Activated naive CD4-positive, alpha-beta T cell treated with anti-CD3 and anti-CD28 coated beads, Interleukin-2, amount 10 ng/mL, durations not matched to agents 7 days and 5 days (primary cell): ENCODE measurements around the gene VAMP8.
"Not testable (repeated sequence)": the region's sequence is repeated elsewhere in the genome, so short reads cannot be mapped to it uniquely, and the experiment has no call there.

Experiments used
- CTCF ChIA-PET: fragments of 350-600 bp; sonication (Branson Sonifier 250); formaldehyde crosslinking; loops from one replicate; lab custom pipeline; 2021; ENCODE audit warnings: antibody characterized with exemption; lab: Charles Lee
- DNase-seq: peaks from one replicate; pipeline ENCODE4 v3.0.0-alpha.2; 2020
- H3K27ac Mint-ChIP-seq: one replicate; pipeline ENCODE4 v1.8.0; 2021; ENCODE audit warnings: mild to moderate bottlenecking, moderate library complexity, mixed read lengths
- H3K27me3 Mint-ChIP-seq: one replicate; pipeline ENCODE4 v1.8.0; 2021; ENCODE audit warnings: mild to moderate bottlenecking, mixed read lengths
- H3K36me3 Mint-ChIP-seq: one replicate; pipeline ENCODE4 v1.8.0; 2021; ENCODE audit warnings: mixed read lengths
- H3K4me1 Mint-ChIP-seq: one replicate; pipeline ENCODE4 v1.8.0; 2021; ENCODE audit warnings: mixed read lengths
- H3K4me3 Mint-ChIP-seq: one replicate; pipeline ENCODE4 v1.8.0; 2021; ENCODE audit warnings: mild to moderate bottlenecking, moderate library complexity, mixed read lengths
- H3K9me3 Mint-ChIP-seq: one replicate; pipeline ENCODE4 v1.8.0; 2021; ENCODE audit warnings: mixed read lengths

Gene VAMP8

GRCh38 chr2:85600951-85601770, 23.8 kb downstream of the VAMP8 start:
- Mint-ChIP-seq H3K9me3 (no peaks in the 10 kb centered on the region), H3K36me3 (peaks cover 9% of the 10 kb centered on the region), H3K27me3 (peaks cover 12% of the 10 kb centered on the region), H3K4me1 (peaks cover 27% of the 10 kb centered on the region), H3K4me3 (peak overlapping the region; percentile 81), H3K27ac (no peak overlapping the region)
- CTCF ChIA-PET = no interaction called here
- DNase-seq = no peak

- H3K4me3 Mint-ChIP-seq = peak overlapping the region; percentile 81
- DNase-seq = no peak
- peaks cover 7% of the 10 kb centered on the region for H3K36me3 Mint-ChIP-seq
- CTCF ChIA-PET = no interaction called here
- H3K27ac Mint-ChIP-seq = no peak overlapping the region
- no peaks in the 10 kb centered on the region for H3K9me3 Mint-ChIP-seq
- H3K27me3 Mint-ChIP-seq = peaks cover 12% of the 10 kb centered on the region
- H3K4me1 Mint-ChIP-seq = peaks cover 19% of the 10 kb centered on the region
These were observed 24.5 kb downstream of the VAMP8 start for GRCh38 chr2:85601771-85602475.

- Mint-ChIP-seq H3K36me3 (peaks cover 4% of the 10 kb centered on the region), H3K9me3 (no peaks in the 10 kb centered on the region), H3K27ac (peak within 1 kb of the TSS; percentile 0), H3K4me3 (peak within 1 kb of the TSS; percentile 81), H3K4me1 (peaks cover 15% of the 10 kb centered on the region), H3K27me3 (peaks cover 12% of the 10 kb centered on the region)
- peak; percentile 89 for DNase-seq
- CTCF ChIA-PET = interaction anchor here (0.6 to 2.4 kb wide), 4 partner anchors 8 to 249 kb away, joined by 4 to 8 read pairs (median 5); partner anchors contain the start of genes C2orf68 and RNF181
These were observed 25.3 kb downstream of the VAMP8 start, which contains the start of gene TMEM150A for GRCh38 chr2:85602476-85603234. TSS of gene TMEM150A (minus strand) at chr2:85602698. CDS start at chr2:85601948, 750 bp downstream.

GRCh38 chr2:85604133-85604444, 26.7 kb downstream of the VAMP8 start:
- CTCF ChIA-PET = interaction anchor here (1.8 to 2.4 kb wide), 2 partner anchors 9 to 33 kb away, joined by 5 to 8 read pairs; partner anchors contain the start of gene RNF181
- not testable (repeated sequence) for H3K27ac Mint-ChIP-seq, DNase-seq, H3K9me3 Mint-ChIP-seq, H3K4me3 Mint-ChIP-seq
- Mint-ChIP-seq H3K27me3 (peaks cover 12% of the 10 kb centered on the region), H3K4me1 (peaks cover 21% of the 10 kb centered on the region), H3K36me3 (peaks cover 13% of the 10 kb centered on the region)

- no peak for DNase-seq
- H3K4me1 Mint-ChIP-seq = peaks cover 25% of the 10 kb centered on the region
- peaks cover 12% of the 10 kb centered on the region for H3K27me3 Mint-ChIP-seq
- CTCF ChIA-PET = interaction anchor here (1.0 to 2.4 kb wide), 3 partner anchors 10 to 60 kb away, joined by 3 to 8 read pairs (median 5); partner anchors contain the start of gene RNF181
- H3K4me3 Mint-ChIP-seq = no peak overlapping the region
- H3K9me3 Mint-ChIP-seq = no peaks in the 10 kb centered on the region
- H3K27ac Mint-ChIP-seq = no peak overlapping the region
- H3K36me3 Mint-ChIP-seq = peaks cover 17% of the 10 kb centered on the region
These were observed 27.4 kb downstream of the VAMP8 start for GRCh38 chr2:85604568-85605339.

- Mint-ChIP-seq H3K27me3 (peaks cover 12% of the 10 kb centered on the region), H3K27ac (no peak overlapping the region), H3K9me3 (no peaks in the 10 kb centered on the region), H3K4me1 (peaks cover 31% of the 10 kb centered on the region), H3K4me3 (no peak overlapping the region), H3K36me3 (peaks cover 21% of the 10 kb centered on the region)
- DNase-seq = no peak
- CTCF ChIA-PET = interaction anchor here (0.6 to 2.4 kb wide), 4 partner anchors 10 to 61 kb away, joined by 3 to 8 read pairs (median 4); partner anchors contain the start of gene RNF181
These were observed 28.2 kb downstream of the VAMP8 start for GRCh38 chr2:85605406-85606115.

- no peaks in the 10 kb centered on the region for H3K9me3 Mint-ChIP-seq
- peaks cover 12% of the 10 kb centered on the region for H3K27me3 Mint-ChIP-seq
- H3K4me1 Mint-ChIP-seq = peaks cover 31% of the 10 kb centered on the region
- CTCF ChIA-PET = interaction anchor here (0.6 kb wide), 1 partner anchor 27 kb away, joined by 3 read pairs; no protein-coding TSS in a partner anchor
- no peak for DNase-seq
- peaks cover 21% of the 10 kb centered on the region for H3K36me3 Mint-ChIP-seq
- H3K4me3 Mint-ChIP-seq = no peak overlapping the region
- no peak overlapping the region for H3K27ac Mint-ChIP-seq
These were observed 28.7 kb downstream of the VAMP8 start for GRCh38 chr2:85606116-85606455.

GRCh38 chr2:85607268-85608215, 30.2 kb downstream of the VAMP8 start:
- Mint-ChIP-seq H3K27me3 (peaks cover 8% of the 10 kb centered on the region), H3K27ac (no peak overlapping the region), H3K36me3 (peaks cover 24% of the 10 kb centered on the region), H3K4me3 (no peak overlapping the region), H3K4me1 (peaks cover 33% of the 10 kb centered on the region), H3K9me3 (no peaks in the 10 kb centered on the region)
- CTCF ChIA-PET = no interaction called here
- no peak for DNase-seq

- no peaks in the 10 kb centered on the region for H3K27me3 Mint-ChIP-seq
- CTCF ChIA-PET = interaction anchor here (1.7 kb wide), 1 partner anchor 9 kb away, joined by 5 read pairs; the partner anchor contains the start of gene TMEM150A
- no peaks in the 10 kb centered on the region for H3K9me3 Mint-ChIP-seq
- peaks cover 26% of the 10 kb centered on the region for H3K36me3 Mint-ChIP-seq
- peak overlapping the region; percentile 83 for H3K27ac Mint-ChIP-seq
- H3K4me1 Mint-ChIP-seq = peaks cover 32% of the 10 kb centered on the region
- no peak for DNase-seq
- H3K4me3 Mint-ChIP-seq = peak overlapping the region; percentile 86
These were observed 33.9 kb downstream of the VAMP8 start for GRCh38 chr2:85611217-85611704.

GRCh38 chr2:85611705-85612587, 34.6 kb downstream of the VAMP8 start, which contains the start of gene C2orf68:
TSS of gene C2orf68 (minus strand) at chr2:85612066. CDS start at chr2:85611984, 82 bp downstream.
- Mint-ChIP-seq H3K27me3 (no peaks in the 10 kb centered on the region), H3K4me3 (peak within 1 kb of the TSS; percentile 86), H3K27ac (peak within 1 kb of the TSS; percentile 88), H3K36me3 (peaks cover 26% of the 10 kb centered on the region), H3K4me1 (peaks cover 35% of the 10 kb centered on the region), H3K9me3 (no peaks in the 10 kb centered on the region)
- DNase-seq = peak; percentile 92
- CTCF ChIA-PET = interaction anchor here (1.7 kb wide), 1 partner anchor 9 kb away, joined by 5 read pairs; the partner anchor contains the start of gene TMEM150A
